NCI-H748 (cell line): ENCODE data around the gene SYTL3.

Experiments used
- DNase-seq: peaks from one replicate; lab custom pipeline; 2025; ENCODE audit not compliant: unreplicated experiment; lab: John Stamatoyannopoulos, UW

SYTL3 gene

GRCh38 chr6:158717341-158718330 is 67.8 kb downstream of the SYTL3 start:
- no peak for DNase-seq

GRCh38 chr6:158718461-158719046 is 68.7 kb downstream of the SYTL3 start:
- DNase-seq, result peak; percentile 44

- no peak for DNase-seq
Measured at GRCh38 chr6:158722176-158722729, 72.4 kb downstream of the SYTL3 start.

- DNase-seq, result no peak
Measured at GRCh38 chr6:158725704-158726103, 75.8 kb downstream of the SYTL3 start.

GRCh38 chr6:158729906-158730540 is 80.2 kb downstream of the SYTL3 start:
- no peak for DNase-seq

GRCh38 chr6:158730541-158730907 is 80.7 kb downstream of the SYTL3 start:
- DNase-seq, result no peak

GRCh38 chr6:158735009-158735408 is 85.2 kb downstream of the SYTL3 start:
- DNase-seq, result no peak

GRCh38 chr6:158737082-158737709 is 87.3 kb downstream of the SYTL3 start:
- DNase-seq, result no peak

- no peak for DNase-seq
Measured at GRCh38 chr6:158737710-158738615, 88.1 kb downstream of the SYTL3 start.

- no peak for DNase-seq
Measured at GRCh38 chr6:158739673-158740072, 89.8 kb downstream of the SYTL3 start.

GRCh38 chr6:158743033-158743651 is 93.3 kb downstream of the SYTL3 start:
- DNase-seq, result no peak

GRCh38 chr6:158744986-158745430 is 95.2 kb downstream of the SYTL3 start:
- no peak for DNase-seq

- no peak for DNase-seq
Measured at GRCh38 chr6:158751224-158751623, 101.4 kb downstream of the SYTL3 start.

GRCh38 chr6:158751921-158752320 is 102.1 kb downstream of the SYTL3 start:
- no peak for DNase-seq

GRCh38 chr6:158752613-158753012 is 102.8 kb downstream of the SYTL3 start:
- peak; percentile 60 for DNase-seq

GRCh38 chr6:158753811-158754210 is 104.0 kb downstream of the SYTL3 start:
- DNase-seq, result no peak

GRCh38 chr6:158754738-158755137 is 104.9 kb downstream of the SYTL3 start:
- peak; percentile 61 for DNase-seq

- DNase-seq, result no peak
Measured at GRCh38 chr6:158755636-158756035, 105.8 kb downstream of the SYTL3 start.

- no peak for DNase-seq
Measured at GRCh38 chr6:158756126-158756525, 106.3 kb downstream of the SYTL3 start.
